Testis (tissue), 3 donors: ENCODE results near the gene STAG1. TPM values are rescaled to one million over a fixed set of nuclear protein-coding genes. Genes with fewer than 3 reads are reported as not detected.

ENCODE experiments used
- DNase-seq: peaks from one replicate; pipeline ENCODE4 v3.0.0-alpha.2; 2019
- H3K27ac ChIP-seq, 2 donors: fragments of 200-600 bp; sonication (generic); one replicate each; pipeline ENCODE4 v1.5.1; 2019
- H3K27me3 ChIP-seq: fragments of 200-600 bp; sonication (generic); one replicate; pipeline ENCODE4 v1.5.1; 2019
- H3K36me3 ChIP-seq: fragments of 200-600 bp; sonication (generic); one replicate; pipeline ENCODE4 v1.5.1; 2017; ENCODE audit warnings: low read depth; ENCODE audit errors: missing control alignments
- H3K4me1 ChIP-seq: fragments of 200-600 bp; sonication (generic); one replicate; pipeline ENCODE4 v1.5.1; 2019
- H3K4me3 ChIP-seq, 2 donors: fragments of 200-600 bp; sonication (generic); one replicate each; pipeline ENCODE4 v1.5.1; 2017 to 2019
- H3K9me3 ChIP-seq: fragments of 200-600 bp; sonication (generic); one replicate; pipeline ENCODE4 v1.5.1; 2017
- POLR2A ChIP-seq: fragments of 450-650 bp; IDR thresholded peaks from one replicate; pipeline ENCODE4 v1.6.1; 2017; ENCODE audit warnings: antibody characterized with exemption, mild to moderate bottlenecking, moderate library complexity
- WGBS, 2 donors: methylation state at CpG; one replicate each; pipeline ENCODE4 v1.1.5; 2018; 5-methylcytosine and 5-hydroxymethylcytosine counted together
- intact Hi-C: fragments of 100-400 bp; cut with DNase I; formaldehyde crosslinking; loops from one replicate; pipeline ENCODE4 v1.15.1; 2023; ENCODE audit warnings: low total_unique reads
- polyA plus RNA-seq: library from polyadenylated mRNA; stranded (reverse); fragments of 350-450 nt; fragmentation: Illumina TruSeq; extraction: RNeasy Lipid Tissue Mini Kit (QIAGEN cat#74804); gene quantifications from one replicate; pipeline ENCODE4 v1.2.3, GENCODE V29; 2014; ENCODE audit warnings: low read depth, low replicate concordance; ENCODE audit not compliant: insufficient read depth
- total RNA-seq, 2 donors: library from RNA; depleted of rRNA; stranded (reverse); fragments of >200 nt; gene quantifications; one replicate each; pipeline ENCODE4 v1.2.3, GENCODE V29; 2016
- TF ChIP-seq, protein P1 (sequence below), 3 experiments: fragments of 450-650 bp in 2 of 3; fragments of 200-600 bp in 1 of 3; sonication (generic) in 1 of 3; IDR thresholded peaks; one replicate each; pipeline ENCODE4 v1.5.1; 2016 to 2019; ENCODE audit warnings: antibody characterized with exemption in 3 of 3, mild to moderate bottlenecking in 2 of 3, moderate library complexity in 1 of 3

The STAG1 gene
- total and polyA plus RNA-seq, 3 donors from 2014 or later, result 14.3 to 45.3 (median 40.2) TPM

DNA sequence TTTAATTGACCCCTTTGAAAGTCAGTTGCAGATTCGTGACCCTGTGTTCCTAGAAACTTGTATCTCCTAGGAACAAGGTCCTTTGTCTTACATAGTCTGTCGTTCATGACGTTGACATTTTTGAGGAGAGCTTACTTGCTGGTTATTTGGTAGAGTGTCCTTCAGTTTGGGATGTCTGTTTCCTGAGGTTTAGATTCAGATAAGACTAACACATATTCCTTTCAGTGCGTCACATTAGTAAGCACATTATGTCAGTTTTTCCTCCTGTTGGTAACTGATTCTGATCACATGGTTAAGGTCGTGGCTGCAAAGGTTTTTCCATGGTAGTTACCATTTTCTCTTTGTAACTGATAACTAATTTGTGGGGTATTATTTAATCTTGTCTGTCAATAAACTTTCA lies 421.3 kb downstream of the STAG1 start:
- intact Hi-C loops, result no loop called here
- no peak for TF ChIP-seq POLR2A
- TF ChIP-seq, protein P1, sequence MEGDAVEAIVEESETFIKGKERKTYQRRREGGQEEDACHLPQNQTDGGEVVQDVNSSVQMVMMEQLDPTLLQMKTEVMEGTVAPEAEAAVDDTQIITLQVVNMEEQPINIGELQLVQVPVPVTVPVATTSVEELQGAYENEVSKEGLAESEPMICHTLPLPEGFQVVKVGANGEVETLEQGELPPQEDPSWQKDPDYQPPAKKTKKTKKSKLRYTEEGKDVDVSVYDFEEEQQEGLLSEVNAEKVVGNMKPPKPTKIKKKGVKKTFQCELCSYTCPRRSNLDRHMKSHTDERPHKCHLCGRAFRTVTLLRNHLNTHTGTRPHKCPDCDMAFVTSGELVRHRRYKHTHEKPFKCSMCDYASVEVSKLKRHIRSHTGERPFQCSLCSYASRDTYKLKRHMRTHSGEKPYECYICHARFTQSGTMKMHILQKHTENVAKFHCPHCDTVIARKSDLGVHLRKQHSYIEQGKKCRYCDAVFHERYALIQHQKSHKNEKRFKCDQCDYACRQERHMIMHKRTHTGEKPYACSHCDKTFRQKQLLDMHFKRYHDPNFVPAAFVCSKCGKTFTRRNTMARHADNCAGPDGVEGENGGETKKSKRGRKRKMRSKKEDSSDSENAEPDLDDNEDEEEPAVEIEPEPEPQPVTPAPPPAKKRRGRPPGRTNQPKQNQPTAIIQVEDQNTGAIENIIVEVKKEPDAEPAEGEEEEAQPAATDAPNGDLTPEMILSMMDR (IDR thresholded peaks at IDR 0.05), result no peak
- no peaks in the 10 kb centered on the region for H3K36me3 ChIP-seq
- H3K9me3 ChIP-seq, result no peaks in the 10 kb centered on the region
- DNase-seq, result no peak
- no peaks in the 10 kb centered on the region for H3K4me1 ChIP-seq
- 78 to 87% methylated on average over 5 of the region's 5 CpGs for WGBS, 2 donors
- no peak overlapping the region for H3K4me3 ChIP-seq
- no peaks in the 10 kb centered on the region for H3K27me3 ChIP-seq
- H3K27ac ChIP-seq, result no peak overlapping the region

DNA sequence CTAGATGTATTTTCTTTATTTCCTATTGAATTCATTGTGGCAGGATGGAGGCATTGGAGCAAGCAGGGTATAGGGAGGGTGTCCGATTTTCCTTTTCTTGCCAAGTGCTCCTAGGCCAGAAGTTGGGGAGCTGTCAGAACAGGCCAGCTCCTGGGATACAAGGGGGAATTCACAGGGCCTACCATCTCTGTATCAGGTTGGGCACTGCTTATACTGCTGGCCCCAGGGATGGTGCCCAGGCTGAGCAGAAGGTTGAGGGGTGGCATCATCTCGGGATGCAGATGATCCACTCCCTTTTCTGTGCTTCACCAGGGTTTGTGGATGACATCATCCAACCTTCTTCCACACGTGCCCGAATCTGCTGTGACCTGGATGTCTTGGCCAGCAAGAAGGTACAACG lies 422.6 kb downstream of the STAG1 start:
- Histone ChIP-seq H3K9me3 (no peaks in the 10 kb centered on the region), H3K4me3 (no peak overlapping the region), H3K4me1 (no peaks in the 10 kb centered on the region), H3K27ac (no peak overlapping the region), H3K36me3 (no peaks in the 10 kb centered on the region), H3K27me3 (no peaks in the 10 kb centered on the region)
- no peak for TF ChIP-seq POLR2A
- TF ChIP-seq, protein P1 (IDR thresholded peaks at IDR 0.05), result no peak
- WGBS, 2 donors, result 53 to 69% methylated on average over 4 to 5 of the region's 5 CpGs
- intact Hi-C loops, result no loop called here
- no peak for DNase-seq

GRCh38 chr3:136327671-136328070 lies 424.5 kb downstream of the STAG1 start:
- no peak for DNase-seq
- H3K27me3 ChIP-seq, result no peaks in the 10 kb centered on the region
- no peaks in the 10 kb centered on the region for H3K36me3 ChIP-seq
- no peak overlapping the region for H3K4me3 ChIP-seq
- WGBS, 2 donors, result 92 to 100% methylated on average over 5 of the region's 5 CpGs
- H3K27ac ChIP-seq, result no peak overlapping the region
- H3K4me1 ChIP-seq, result no peaks in the 10 kb centered on the region
- TF ChIP-seq, protein P1 (IDR thresholded peaks at IDR 0.05), result no peak
- H3K9me3 ChIP-seq, result no peaks in the 10 kb centered on the region
- intact Hi-C loops, result no loop called here

GRCh38 chr3:136326316-136326715 lies 425.9 kb downstream of the STAG1 start:
- Histone ChIP-seq H3K4me1 (no peaks in the 10 kb centered on the region), H3K27me3 (no peaks in the 10 kb centered on the region), H3K27ac (no peak overlapping the region), H3K9me3 (no peaks in the 10 kb centered on the region), H3K4me3 (no peak overlapping the region), H3K36me3 (no peaks in the 10 kb centered on the region)
- WGBS, 2 donors, result 94 to 98% methylated on average over 5 of the region's 5 CpGs
- no peak for DNase-seq
- TF ChIP-seq, protein P1 (IDR thresholded peaks at IDR 0.05), result no peak
- no peak for TF ChIP-seq POLR2A
- intact Hi-C loops, result no loop called here

GRCh38 chr3:136311968-136312367 lies 440.2 kb downstream of the STAG1 start:
- intact Hi-C loops, result no loop called here
- TF ChIP-seq, protein P1 (IDR thresholded peaks at IDR 0.05), result no peak
- TF ChIP-seq POLR2A, result no peak
- 88 to 93% methylated on average over 5 of the region's 5 CpGs for WGBS, 2 donors
- no peak overlapping the region for H3K4me3 ChIP-seq
- H3K36me3 ChIP-seq, result no peaks in the 10 kb centered on the region
- H3K27me3 ChIP-seq, result no peaks in the 10 kb centered on the region
- no peak for DNase-seq
- H3K9me3 ChIP-seq, result no peaks in the 10 kb centered on the region
- no peak overlapping the region for H3K27ac ChIP-seq
- H3K4me1 ChIP-seq, result no peaks in the 10 kb centered on the region
